HG03442 (cell line): ENCODE measurements around the gene RPL18A.

ENCODE experiments used
- ATAC-seq: cut with Tn5 transposase; IDR thresholded peaks from one replicate; pipeline ENCODE4 v1.9.1; 2021; ENCODE audit warnings: mild to moderate bottlenecking, moderate library complexity; ENCODE audit not compliant: unreplicated experiment

The RPL18A gene

DNA sequence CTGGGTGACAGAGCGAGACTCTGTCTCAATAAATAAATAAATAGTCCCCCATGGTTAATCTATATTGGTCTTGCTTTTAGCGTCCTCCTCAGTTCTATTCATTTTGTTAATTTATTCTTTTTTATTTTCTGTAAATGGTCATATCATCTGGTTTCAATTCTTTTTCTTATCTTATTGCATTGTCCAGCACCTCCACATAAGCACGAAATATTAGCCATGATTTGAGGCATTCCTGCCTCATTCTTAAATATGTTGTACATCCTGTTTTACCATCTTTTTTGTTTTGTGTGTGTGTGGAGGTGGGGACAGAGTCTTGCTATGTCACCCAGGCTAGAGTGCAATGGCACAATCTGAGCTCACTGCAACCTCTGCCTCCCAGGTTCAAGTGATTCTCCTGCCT is 48.5 kb downstream of the RPL18A start:
- ATAC-seq: no peak

DNA sequence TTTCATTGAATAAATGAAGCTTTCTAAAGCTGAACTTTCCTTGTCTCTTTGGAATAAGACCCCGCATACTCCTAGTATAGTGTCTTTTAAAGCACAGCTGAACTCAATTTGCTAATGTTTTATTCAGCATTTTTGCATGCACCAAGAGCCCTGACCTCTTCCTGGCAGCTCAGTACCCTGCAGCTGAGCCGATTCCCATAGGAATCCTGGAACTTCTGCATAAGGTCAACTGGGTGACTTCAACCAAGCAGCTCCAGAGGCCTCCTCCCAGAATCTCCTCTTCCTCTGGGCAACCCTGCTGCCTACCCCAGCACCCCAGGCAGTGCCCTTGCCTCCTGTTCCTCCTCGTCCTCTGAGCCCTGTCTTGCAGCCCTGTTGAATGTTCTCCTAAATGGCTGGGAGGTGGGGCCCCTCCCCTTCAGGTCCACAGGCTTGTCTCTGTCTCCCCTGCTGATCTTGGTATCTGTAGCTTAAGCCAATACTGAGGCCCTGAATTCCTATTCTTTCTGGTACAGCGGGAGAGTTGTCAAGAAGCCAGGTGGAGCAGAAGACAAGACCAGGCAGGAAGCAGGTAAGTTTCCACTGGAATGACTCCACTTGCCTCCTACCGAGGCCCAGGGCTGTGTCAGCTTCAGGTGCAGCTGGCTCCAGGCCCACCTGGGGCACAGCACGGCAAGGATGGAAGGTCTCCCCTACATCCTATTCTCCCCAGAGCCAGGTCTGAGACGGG is 49.5 kb downstream of the RPL18A start:
- no peak for ATAC-seq

DNA sequence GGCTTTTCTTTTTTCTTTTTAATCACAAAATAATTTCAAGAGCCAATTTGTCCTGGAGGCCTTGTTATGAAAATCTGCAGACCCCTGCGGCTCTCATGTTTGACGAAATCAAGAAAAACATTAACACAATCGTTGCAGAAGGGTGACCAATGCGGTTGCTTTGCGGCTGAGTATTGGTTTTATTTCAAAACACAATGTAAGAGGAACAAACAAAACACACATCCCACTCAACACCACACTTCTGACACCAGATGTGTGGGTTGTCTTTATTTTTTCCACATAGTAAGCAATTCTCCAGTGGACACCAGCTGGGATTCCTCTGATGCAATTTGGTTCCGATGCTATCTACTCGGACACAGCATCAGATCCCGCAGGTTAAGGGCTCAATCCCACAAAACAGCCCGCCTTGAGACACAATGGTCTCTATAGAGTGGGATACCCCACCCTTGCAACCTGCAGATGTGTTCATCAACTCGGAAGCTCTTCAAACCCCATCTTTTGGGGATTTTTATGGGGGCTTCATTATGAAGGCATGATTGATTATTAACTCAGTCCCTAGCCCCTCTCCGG is 51.2 kb downstream of the RPL18A start:
- no peak for ATAC-seq
